ENCODE data around the gene RELA.
"Not testable (repeated sequence)": the region's sequence is repeated elsewhere in the genome, so short reads cannot be mapped to it uniquely, and the experiment has no call there.

Gene RELA

GRCh38 chr11:65643971-65644370 lies 18.7 kb downstream of the RELA start:
- DNase-seq (ENCODE audit: low read depth), result no peak
- Histone ChIP-seq H3K9ac (ENCODE audit: low read length) (no peak overlapping the region), H3K9me3 (ENCODE audit: control insufficient read depth, low read length) (no peaks in the 10 kb centered on the region), H3K4me1 (ENCODE audit: control insufficient read depth, insufficient read depth, low read length) (no peaks in the 10 kb centered on the region), H3K4me3 (ENCODE audit: low read length) (no peak overlapping the region), H3K36me3 (ENCODE audit: control insufficient read depth, insufficient read depth, low read length, severe bottlenecking) (no peaks in the 10 kb centered on the region), H3K27me3 (replicated peaks; ENCODE audit: control insufficient read depth, insufficient read depth, low read length) (no peaks in the 10 kb centered on the region)

- peaks cover under 1% of the 10 kb centered on the region for H3K36me3 ChIP-seq (ENCODE audit: control insufficient read depth, insufficient read depth, low read length, severe bottlenecking)
- H3K4me1 ChIP-seq (ENCODE audit: control insufficient read depth, insufficient read depth, low read length), result peaks cover 13% of the 10 kb centered on the region
- H3K27me3 ChIP-seq (replicated peaks; ENCODE audit: control insufficient read depth, insufficient read depth, low read length), result no peaks in the 10 kb centered on the region
- no peak for DNase-seq (ENCODE audit: low read depth)
- H3K9me3 ChIP-seq (ENCODE audit: control insufficient read depth, low read length), result no peaks in the 10 kb centered on the region
- H3K9ac ChIP-seq (ENCODE audit: low read length), result no peak overlapping the region
- H3K4me3 ChIP-seq (ENCODE audit: low read length), result no peak overlapping the region
Measured at GRCh38 chr11:65642014-65642671, 20.6 kb downstream of the RELA start.

GRCh38 chr11:65641297-65642013 lies 21.3 kb downstream of the RELA start:
- Histone ChIP-seq H3K4me1 (ENCODE audit: control insufficient read depth, insufficient read depth, low read length) (peaks cover 13% of the 10 kb centered on the region), H3K9ac (ENCODE audit: low read length) (no peak overlapping the region), H3K27me3 (replicated peaks; ENCODE audit: control insufficient read depth, insufficient read depth, low read length) (no peaks in the 10 kb centered on the region), H3K9me3 (ENCODE audit: control insufficient read depth, low read length) (no peaks in the 10 kb centered on the region), H3K36me3 (ENCODE audit: control insufficient read depth, insufficient read depth, low read length, severe bottlenecking) (peaks cover 6% of the 10 kb centered on the region), H3K4me3 (ENCODE audit: low read length) (no peak overlapping the region)
- no peak for DNase-seq (ENCODE audit: low read depth)

- peaks cover 13% of the 10 kb centered on the region for H3K4me1 ChIP-seq (ENCODE audit: control insufficient read depth, insufficient read depth, low read length)
- no peak for DNase-seq (ENCODE audit: low read depth)
- no peak overlapping the region for H3K4me3 ChIP-seq (ENCODE audit: low read length)
- no peak overlapping the region for H3K9ac ChIP-seq (ENCODE audit: low read length)
- no peaks in the 10 kb centered on the region for H3K9me3 ChIP-seq (ENCODE audit: control insufficient read depth, low read length)
- no peaks in the 10 kb centered on the region for H3K27me3 ChIP-seq (replicated peaks; ENCODE audit: control insufficient read depth, insufficient read depth, low read length)
- peaks cover 14% of the 10 kb centered on the region for H3K36me3 ChIP-seq (ENCODE audit: control insufficient read depth, insufficient read depth, low read length, severe bottlenecking)
Measured at GRCh38 chr11:65640483-65641296, 22.0 kb downstream of the RELA start.

- DNase-seq (ENCODE audit: low read depth), result no peak
- H3K36me3 ChIP-seq (ENCODE audit: control insufficient read depth, insufficient read depth, low read length, severe bottlenecking), result peaks cover 22% of the 10 kb centered on the region
- H3K4me1 ChIP-seq (ENCODE audit: control insufficient read depth, insufficient read depth, low read length), result peaks cover 13% of the 10 kb centered on the region
- H3K27me3 ChIP-seq (replicated peaks; ENCODE audit: control insufficient read depth, insufficient read depth, low read length), result no peaks in the 10 kb centered on the region
- no peaks in the 10 kb centered on the region for H3K9me3 ChIP-seq (ENCODE audit: control insufficient read depth, low read length)
- no peak overlapping the region for H3K9ac ChIP-seq (ENCODE audit: low read length)
- H3K4me3 ChIP-seq (ENCODE audit: low read length), result no peak overlapping the region
Measured at GRCh38 chr11:65639623-65640482, 22.9 kb downstream of the RELA start.

- Histone ChIP-seq H3K4me1 (ENCODE audit: control insufficient read depth, insufficient read depth, low read length) (peaks cover 13% of the 10 kb centered on the region), H3K36me3 (ENCODE audit: control insufficient read depth, insufficient read depth, low read length, severe bottlenecking) (peaks cover 28% of the 10 kb centered on the region)
- not testable (repeated sequence) for DNase-seq (ENCODE audit: low read depth); H3K27me3 ChIP-seq (replicated peaks; ENCODE audit: control insufficient read depth, insufficient read depth, low read length); H3K9me3 ChIP-seq (ENCODE audit: control insufficient read depth, low read length); H3K9ac ChIP-seq (ENCODE audit: low read length); H3K4me3 ChIP-seq (ENCODE audit: low read length)
Measured at GRCh38 chr11:65639228-65639597, 23.5 kb downstream of the RELA start.

- Histone ChIP-seq H3K36me3 (ENCODE audit: control insufficient read depth, insufficient read depth, low read length, severe bottlenecking) (peaks cover 31% of the 10 kb centered on the region), H3K9me3 (ENCODE audit: control insufficient read depth, low read length) (no peaks in the 10 kb centered on the region), H3K9ac (ENCODE audit: low read length) (peak within 1 kb of the TSS; percentile 79), H3K27me3 (replicated peaks; ENCODE audit: control insufficient read depth, insufficient read depth, low read length) (no peaks in the 10 kb centered on the region), H3K4me3 (ENCODE audit: low read length) (peak within 1 kb of the TSS; percentile 85), H3K4me1 (ENCODE audit: control insufficient read depth, insufficient read depth, low read length) (peaks cover 13% of the 10 kb centered on the region)
- DNase-seq (ENCODE audit: low read depth), result peak; percentile 90
Measured at GRCh38 chr11:65637794-65638419, 24.8 kb downstream of the RELA start, which contains the start of gene SIPA1. Gene SIPA1 (plus strand): TSS chr11:65638101. CDS start chr11:65640922, 2,821 bp downstream.

- Histone ChIP-seq H3K9me3 (ENCODE audit: control insufficient read depth, low read length) (no peaks in the 10 kb centered on the region), H3K27me3 (replicated peaks; ENCODE audit: control insufficient read depth, insufficient read depth, low read length) (no peaks in the 10 kb centered on the region), H3K36me3 (ENCODE audit: control insufficient read depth, insufficient read depth, low read length, severe bottlenecking) (peaks cover 31% of the 10 kb centered on the region), H3K4me1 (ENCODE audit: control insufficient read depth, insufficient read depth, low read length) (peaks cover 13% of the 10 kb centered on the region), H3K4me3 (ENCODE audit: low read length) (no peak overlapping the region), H3K9ac (ENCODE audit: low read length) (peak overlapping the region; percentile 29)
- no peak for DNase-seq (ENCODE audit: low read depth)
Measured at GRCh38 chr11:65637032-65637557, 25.6 kb downstream of the RELA start.

- Histone ChIP-seq H3K4me1 (ENCODE audit: control insufficient read depth, insufficient read depth, low read length) (peaks cover 13% of the 10 kb centered on the region), H3K36me3 (ENCODE audit: control insufficient read depth, insufficient read depth, low read length, severe bottlenecking) (peaks cover 37% of the 10 kb centered on the region)
- DNase-seq (ENCODE audit: low read depth), result no peak
Measured at GRCh38 chr11:65636108-65637031, 26.3 kb downstream of the RELA start.

More at GRCh38 chr11:65636108-65637031, 26.3 kb downstream of the RELA start:
- Histone ChIP-seq H3K27me3 (replicated peaks; ENCODE audit: control insufficient read depth, insufficient read depth, low read length) (no peaks in the 10 kb centered on the region), H3K9ac (ENCODE audit: low read length) (no peak overlapping the region), H3K4me3 (ENCODE audit: low read length) (no peak overlapping the region), H3K9me3 (ENCODE audit: control insufficient read depth, low read length) (no peaks in the 10 kb centered on the region)
